ENCODE measurements around the gene RFC4.

DNA sequence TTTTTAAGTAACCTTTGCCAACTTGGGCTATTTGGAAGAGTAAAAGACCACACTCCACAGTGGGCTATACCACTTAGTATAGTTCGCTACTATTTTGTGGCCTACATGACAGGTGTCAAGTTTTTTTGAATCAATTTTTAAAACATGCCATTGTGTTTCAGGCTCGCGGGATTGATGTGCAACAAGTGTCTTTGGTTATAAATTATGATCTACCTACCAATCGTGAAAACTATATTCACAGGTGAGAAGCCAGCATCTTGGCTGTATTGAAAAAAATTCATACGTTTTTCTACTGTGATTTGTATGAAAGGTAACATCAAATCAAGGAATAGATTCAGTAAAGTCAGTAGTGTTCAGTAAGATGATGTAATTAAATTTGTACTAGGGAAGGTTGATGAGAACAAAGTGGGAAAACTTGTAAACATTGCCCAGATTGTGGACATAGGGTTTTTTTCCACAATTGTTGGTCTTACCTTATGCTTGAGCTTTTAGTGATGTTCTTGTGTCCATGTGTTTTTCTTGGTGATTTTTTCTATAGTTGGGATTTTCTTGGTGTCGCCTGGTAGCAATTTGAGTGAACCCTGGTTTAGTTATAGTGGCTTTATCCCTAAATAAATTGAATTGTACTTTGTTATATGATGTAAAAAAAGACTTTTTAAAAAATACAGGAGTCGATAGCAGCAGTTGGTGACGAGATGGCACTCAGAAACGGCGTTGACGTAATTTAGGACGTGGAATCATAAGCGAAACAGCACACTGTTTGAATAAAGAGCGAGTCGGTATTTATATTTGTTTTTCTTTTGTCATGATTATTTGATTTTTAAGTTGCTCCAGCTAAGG lies 18.4 kb downstream of the RFC4 start:
- TF ChIP-seq PHF8 (conservative IDR thresholded peaks at IDR 0.05; ENCODE audit: low read depth, low read length) (no peak), YY1 (IDR thresholded peaks at IDR 0.05; ENCODE audit: low read depth, low read length) (no peak), EP300 (IDR thresholded peaks at IDR 0.05; ENCODE audit: borderline replicate concordance in 1 of 2, low read depth in 2 of 2, low read length in 2 of 2) (no peak), EZH2 (IDR thresholded peaks at IDR 0.05; ENCODE audit: low read depth, low read length, severe bottlenecking) (no peak), POLR2AphosphoS5 (IDR thresholded peaks at IDR 0.05; ENCODE audit: low read depth, low read length) (peak; percentile 70), SP1 (IDR thresholded peaks at IDR 0.05; ENCODE audit: low read depth, low read length) (no peak), JUND (IDR thresholded peaks at IDR 0.05; ENCODE audit: low read length) (no peak), FOSL1 (IDR thresholded peaks at IDR 0.05; ENCODE audit: insufficient read depth, low read depth, low read length) (no peak), RAD21 (IDR thresholded peaks at IDR 0.05 in 1 of 2, conservative IDR thresholded peaks at IDR 0.05 in 1 of 2; ENCODE audit: low read depth in 2 of 2, low read length in 2 of 2) (no peak), POLR2A (IDR thresholded peaks at IDR 0.05; ENCODE audit: control extremely low read depth in 1 of 2, low read depth in 2 of 2, low read length in 2 of 2) (peak in 1 of 2 experiments; percentile 17), CHD1 (IDR thresholded peaks at IDR 0.05; ENCODE audit: low read depth, low read length) (no peak)
- TF ChIP-seq, protein P1, sequence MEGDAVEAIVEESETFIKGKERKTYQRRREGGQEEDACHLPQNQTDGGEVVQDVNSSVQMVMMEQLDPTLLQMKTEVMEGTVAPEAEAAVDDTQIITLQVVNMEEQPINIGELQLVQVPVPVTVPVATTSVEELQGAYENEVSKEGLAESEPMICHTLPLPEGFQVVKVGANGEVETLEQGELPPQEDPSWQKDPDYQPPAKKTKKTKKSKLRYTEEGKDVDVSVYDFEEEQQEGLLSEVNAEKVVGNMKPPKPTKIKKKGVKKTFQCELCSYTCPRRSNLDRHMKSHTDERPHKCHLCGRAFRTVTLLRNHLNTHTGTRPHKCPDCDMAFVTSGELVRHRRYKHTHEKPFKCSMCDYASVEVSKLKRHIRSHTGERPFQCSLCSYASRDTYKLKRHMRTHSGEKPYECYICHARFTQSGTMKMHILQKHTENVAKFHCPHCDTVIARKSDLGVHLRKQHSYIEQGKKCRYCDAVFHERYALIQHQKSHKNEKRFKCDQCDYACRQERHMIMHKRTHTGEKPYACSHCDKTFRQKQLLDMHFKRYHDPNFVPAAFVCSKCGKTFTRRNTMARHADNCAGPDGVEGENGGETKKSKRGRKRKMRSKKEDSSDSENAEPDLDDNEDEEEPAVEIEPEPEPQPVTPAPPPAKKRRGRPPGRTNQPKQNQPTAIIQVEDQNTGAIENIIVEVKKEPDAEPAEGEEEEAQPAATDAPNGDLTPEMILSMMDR (IDR thresholded peaks at IDR 0.05; ENCODE audit: control extremely low read depth in 1 of 3, insufficient read depth in 1 of 3, low read depth in 1 of 3, low read length in 3 of 3), result no peak

Measured in H1 (cell line).